Stimulated activated naive B cell treated with anti-CD40 and anti-IgM and Interleukin-4, amounts not matched to agents 10 μg/mL and 1 μg/mL and 100 μg/mL, for 72 hours (primary cell): ENCODE measurements around the gene ITGB7.

Experiments used
- ATAC-seq, 2 donors: fragments of 150-1000 bp; cut with Tn5 transposase; replicated peaks; 2 replicates each; pipeline ENCODE4 v1.10.0; 2021; ENCODE audit warnings: moderate library complexity in 1 of 2
- DNase-seq: peaks from one replicate; pipeline ENCODE4 v3.0.0; 2021
- H3K27ac Mint-ChIP-seq: one replicate; pipeline ENCODE4 v1.8.0; 2022; ENCODE audit warnings: mild to moderate bottlenecking, mixed read lengths
- H3K27me3 Mint-ChIP-seq, 2 donors: one replicate each; pipeline ENCODE4 v1.8.0; 2022; ENCODE audit warnings: mixed read lengths in 2 of 2
- H3K36me3 Mint-ChIP-seq, 2 donors: one replicate each; pipeline ENCODE4 v1.8.0; 2022; ENCODE audit warnings: mixed read lengths in 2 of 2, mild to moderate bottlenecking in 1 of 2
- H3K4me1 Mint-ChIP-seq, 2 donors: one replicate each; pipeline ENCODE4 v1.8.0; 2022; ENCODE audit warnings: mixed read lengths in 2 of 2, mild to moderate bottlenecking in 1 of 2
- H3K4me3 Mint-ChIP-seq, 2 donors: one replicate each; pipeline ENCODE4 v1.8.0; 2022; ENCODE audit warnings: mild to moderate bottlenecking in 2 of 2, mixed read lengths in 2 of 2, moderate library complexity in 1 of 2
- H3K9me3 Mint-ChIP-seq, 2 donors: one replicate each; pipeline ENCODE4 v1.8.0; 2022; ENCODE audit warnings: mixed read lengths in 2 of 2, mild to moderate bottlenecking in 1 of 2

ITGB7 gene

GRCh38 chr12:53224061-53224896, 17.2 kb upstream of the ITGB7 start:
- Mint-ChIP-seq H3K4me1 (peaks cover 42 to 43% of the 10 kb centered on the region in 2 donors), H3K27me3 (no peaks in the 10 kb centered on the region), H3K9me3 (no peaks in the 10 kb centered on the region), H3K4me3 (no peak overlapping the region), H3K36me3 (peaks cover 16 to 27% of the 10 kb centered on the region in 2 donors), H3K27ac (peak overlapping the region; percentile 72)
- DNase-seq (no peak), ATAC-seq (no peak)

- peak overlapping the region; percentile 42 for H3K27ac Mint-ChIP-seq
- no peaks in the 10 kb centered on the region for H3K27me3 Mint-ChIP-seq
- no peak for DNase-seq
- ATAC-seq: no peak
- H3K4me1 Mint-ChIP-seq: peaks cover 46 to 51% of the 10 kb centered on the region in 2 donors
- H3K36me3 Mint-ChIP-seq: peaks cover 16 to 31% of the 10 kb centered on the region in 2 donors
- H3K9me3 Mint-ChIP-seq: no peaks in the 10 kb centered on the region
- H3K4me3 Mint-ChIP-seq: no peak overlapping the region
These were observed 16.5 kb upstream of the ITGB7 start for GRCh38 chr12:53223389-53224060.

GRCh38 chr12:53222806-53223261, 15.8 kb upstream of the ITGB7 start:
- Mint-ChIP-seq H3K36me3 (peaks cover 14 to 28% of the 10 kb centered on the region in 2 donors), H3K9me3 (no peaks in the 10 kb centered on the region), H3K4me1 (peaks cover 49 to 58% of the 10 kb centered on the region in 2 donors), H3K4me3 (peak overlapping the region; percentile 50 to 79), H3K27ac (peak overlapping the region; percentile 42), H3K27me3 (no peaks in the 10 kb centered on the region)
- DNase-seq (no peak), ATAC-seq (no peak)

- Mint-ChIP-seq H3K9me3 (no peaks in the 10 kb centered on the region), H3K36me3 (peaks cover 14 to 28% of the 10 kb centered on the region in 2 donors), H3K4me1 (peaks cover 51 to 64% of the 10 kb centered on the region in 2 donors), H3K4me3 (peak overlapping the region; percentile 50 to 79), H3K27me3 (no peaks in the 10 kb centered on the region), H3K27ac (no peak overlapping the region)
- no peak for ATAC-seq
- DNase-seq: no peak
These were observed 15.2 kb upstream of the ITGB7 start for GRCh38 chr12:53222170-53222721.

- peak; percentile 20 to 23 for ATAC-seq
- H3K4me1 Mint-ChIP-seq: peaks cover 54 to 72% of the 10 kb centered on the region in 2 donors
- DNase-seq: no peak
- peak overlapping the region; percentile 94 for H3K27ac Mint-ChIP-seq
- no peaks in the 10 kb centered on the region for H3K27me3 Mint-ChIP-seq
- H3K4me3 Mint-ChIP-seq: peak overlapping the region; percentile 81 to 91
- no peaks in the 10 kb centered on the region for H3K9me3 Mint-ChIP-seq
- peaks cover 8 to 24% of the 10 kb centered on the region in 2 donors for H3K36me3 Mint-ChIP-seq
These were observed 14.4 kb upstream of the ITGB7 start for GRCh38 chr12:53221203-53222080.

GRCh38 chr12:53220694-53221202, 13.7 kb upstream of the ITGB7 start:
- peak overlapping the region; percentile 94 for H3K27ac Mint-ChIP-seq
- H3K27me3 Mint-ChIP-seq: no peaks in the 10 kb centered on the region
- H3K4me1 Mint-ChIP-seq: peaks cover 61 to 79% of the 10 kb centered on the region in 2 donors
- peak overlapping the region; percentile 81 to 91 for H3K4me3 Mint-ChIP-seq
- H3K9me3 Mint-ChIP-seq: no peaks in the 10 kb centered on the region
- peak; percentile 82 for DNase-seq
- H3K36me3 Mint-ChIP-seq: peaks cover 7 to 29% of the 10 kb centered on the region in 2 donors
- ATAC-seq: peak; percentile 71

- H3K9me3 Mint-ChIP-seq: no peaks in the 10 kb centered on the region
- H3K36me3 Mint-ChIP-seq: peaks cover 3 to 27% of the 10 kb centered on the region in 2 donors
- ATAC-seq (peak; percentile 52 to 57), DNase-seq (peak; percentile 78)
- H3K27me3 Mint-ChIP-seq: no peaks in the 10 kb centered on the region
- peaks cover 63 to 81% of the 10 kb centered on the region in 2 donors for H3K4me1 Mint-ChIP-seq
- H3K4me3 Mint-ChIP-seq: peak overlapping the region; percentile 81 to 91
- peak overlapping the region; percentile 97 for H3K27ac Mint-ChIP-seq
These were observed 13.1 kb upstream of the ITGB7 start for GRCh38 chr12:53219956-53220693.

- Mint-ChIP-seq H3K4me1 (peaks cover 62 to 80% of the 10 kb centered on the region in 2 donors), H3K4me3 (peak overlapping the region; percentile 81 to 91), H3K27ac (peak overlapping the region; percentile 97), H3K36me3 (peaks cover 8 to 27% of the 10 kb centered on the region in 2 donors), H3K9me3 (no peaks in the 10 kb centered on the region), H3K27me3 (no peaks in the 10 kb centered on the region)
- peak; percentile 49 to 53 for ATAC-seq
- DNase-seq: peak; percentile 72
These were observed 12.4 kb upstream of the ITGB7 start for GRCh38 chr12:53219292-53219955.

GRCh38 chr12:53218551-53219291, 11.7 kb upstream of the ITGB7 start:
- DNase-seq (no peak), ATAC-seq (no peak)
- H3K27ac Mint-ChIP-seq: peak overlapping the region; percentile 97
- peaks cover 15 to 29% of the 10 kb centered on the region in 2 donors for H3K36me3 Mint-ChIP-seq
- H3K27me3 Mint-ChIP-seq: no peaks in the 10 kb centered on the region
- H3K4me1 Mint-ChIP-seq: peaks cover 62 to 80% of the 10 kb centered on the region in 2 donors
- H3K4me3 Mint-ChIP-seq: peak overlapping the region; percentile 81 to 91
- H3K9me3 Mint-ChIP-seq: no peaks in the 10 kb centered on the region

- Mint-ChIP-seq H3K27ac (peak overlapping the region; percentile 65), H3K4me3 (peak overlapping the region; percentile 65 to 74), H3K36me3 (peaks cover 21 to 36% of the 10 kb centered on the region in 2 donors), H3K4me1 (peaks cover 65 to 83% of the 10 kb centered on the region in 2 donors), H3K9me3 (no peaks in the 10 kb centered on the region), H3K27me3 (no peaks in the 10 kb centered on the region)
- ATAC-seq (no peak), DNase-seq (no peak)
These were observed 10.9 kb upstream of the ITGB7 start for GRCh38 chr12:53217931-53218307.

- H3K4me3 Mint-ChIP-seq: peak overlapping the region; percentile 65 to 74
- H3K27me3 Mint-ChIP-seq: no peaks in the 10 kb centered on the region
- peak overlapping the region; percentile 68 for H3K27ac Mint-ChIP-seq
- H3K9me3 Mint-ChIP-seq: no peaks in the 10 kb centered on the region
- no peak for ATAC-seq
- H3K4me1 Mint-ChIP-seq: peaks cover 62 to 78% of the 10 kb centered on the region in 2 donors
- no peak for DNase-seq
- peaks cover 24 to 36% of the 10 kb centered on the region in 2 donors for H3K36me3 Mint-ChIP-seq
These were observed 10.2 kb upstream of the ITGB7 start for GRCh38 chr12:53217051-53217930.
